RWPE2 (cell line): ENCODE results near the gene SPRED2.
"Not testable (repeated sequence)": the region's sequence is repeated elsewhere in the genome, so short reads cannot be mapped to it uniquely, and the experiment has no call there.

Experiments
- ATAC-seq: fragments of 200-7000 bp; cut with Tn5 transposase; 3 replicates; pipeline ENCODE4 v1.9.1; 2021; ENCODE audit warnings: low read depth
- DNase-seq: peaks from one replicate; pipeline ENCODE4 v3.0.0-alpha.2; 2020; ENCODE audit warnings: low spot score
- H3K27ac ChIP-seq: fragments of 450-650 bp; 2 replicates; pipeline ENCODE4 v1.5.1; 2017; ENCODE audit warnings: mild to moderate bottlenecking; ENCODE audit not compliant: poor library complexity, severe bottlenecking
- H3K27me3 ChIP-seq: fragments of 250-450 bp; sonication (Bioruptor Pico); 2 replicates; pipeline ENCODE4 v1.5.1; 2021; ENCODE audit warnings: mild to moderate bottlenecking, moderate library complexity; ENCODE audit not compliant: insufficient read depth, poor library complexity, severe bottlenecking
- H3K36me3 ChIP-seq: fragments of 250-450 bp; sonication (Bioruptor Pico); 2 replicates; pipeline ENCODE4 v1.5.1; 2020; ENCODE audit warnings: low read depth, mild to moderate bottlenecking, moderate library complexity
- H3K4me1 ChIP-seq: fragments of 250-450 bp; sonication (Bioruptor Pico); 2 replicates; pipeline ENCODE4 v1.5.1; 2021; ENCODE audit warnings: mild to moderate bottlenecking, moderate library complexity; ENCODE audit not compliant: insufficient read depth, poor library complexity, severe bottlenecking
- H3K4me3 ChIP-seq: fragments of 250-450 bp; sonication (Bioruptor Pico); 2 replicates; pipeline ENCODE4 v1.5.1; 2021; ENCODE audit warnings: mild to moderate bottlenecking, moderate library complexity; ENCODE audit not compliant: severe bottlenecking
- H3K9me3 ChIP-seq: fragments of 250-450 bp; sonication (Bioruptor Pico); 2 replicates; pipeline ENCODE4 v1.5.1; 2021; ENCODE audit warnings: mild to moderate bottlenecking, moderate library complexity; ENCODE audit not compliant: severe bottlenecking
- CTCF ChIP-seq: fragments of 450-650 bp; IDR thresholded peaks from one replicate; pipeline ENCODE4 v1.5.1; 2017; ENCODE audit warnings: mild to moderate bottlenecking, moderate library complexity; ENCODE audit not compliant: poor library complexity, severe bottlenecking

SPRED2 gene

GRCh38 chr2:65343386-65343785 is 89.0 kb downstream of the SPRED2 start:
- DNase-seq, result no peak
- Histone ChIP-seq H3K27ac (no peak overlapping the region), H3K4me3 (no peak overlapping the region), H3K27me3 (no peaks in the 10 kb centered on the region), H3K9me3 (no peaks in the 10 kb centered on the region), H3K36me3 (peaks cover 40% of the 10 kb centered on the region), H3K4me1 (no peaks in the 10 kb centered on the region)
- TF ChIP-seq CTCF, result no peak
- no peak for ATAC-seq

- Histone ChIP-seq H3K4me3 (no peak overlapping the region), H3K36me3 (peaks cover 43% of the 10 kb centered on the region), H3K27me3 (no peaks in the 10 kb centered on the region), H3K4me1 (no peaks in the 10 kb centered on the region), H3K9me3 (no peaks in the 10 kb centered on the region), H3K27ac (no peak overlapping the region)
- no peak for ATAC-seq
- TF ChIP-seq CTCF, result no peak
- no peak for DNase-seq
Observed at GRCh38 chr2:65340898-65341681, 91.3 kb downstream of the SPRED2 start.

- Histone ChIP-seq H3K4me1 (no peaks in the 10 kb centered on the region), H3K27ac (no peak overlapping the region), H3K27me3 (no peaks in the 10 kb centered on the region), H3K36me3 (peaks cover 52% of the 10 kb centered on the region), H3K4me3 (no peak overlapping the region), H3K9me3 (no peaks in the 10 kb centered on the region)
- DNase-seq (no peak), ATAC-seq (no peak)
- TF ChIP-seq CTCF, result no peak
Observed at GRCh38 chr2:65339648-65340047, 92.8 kb downstream of the SPRED2 start.

DNA sequence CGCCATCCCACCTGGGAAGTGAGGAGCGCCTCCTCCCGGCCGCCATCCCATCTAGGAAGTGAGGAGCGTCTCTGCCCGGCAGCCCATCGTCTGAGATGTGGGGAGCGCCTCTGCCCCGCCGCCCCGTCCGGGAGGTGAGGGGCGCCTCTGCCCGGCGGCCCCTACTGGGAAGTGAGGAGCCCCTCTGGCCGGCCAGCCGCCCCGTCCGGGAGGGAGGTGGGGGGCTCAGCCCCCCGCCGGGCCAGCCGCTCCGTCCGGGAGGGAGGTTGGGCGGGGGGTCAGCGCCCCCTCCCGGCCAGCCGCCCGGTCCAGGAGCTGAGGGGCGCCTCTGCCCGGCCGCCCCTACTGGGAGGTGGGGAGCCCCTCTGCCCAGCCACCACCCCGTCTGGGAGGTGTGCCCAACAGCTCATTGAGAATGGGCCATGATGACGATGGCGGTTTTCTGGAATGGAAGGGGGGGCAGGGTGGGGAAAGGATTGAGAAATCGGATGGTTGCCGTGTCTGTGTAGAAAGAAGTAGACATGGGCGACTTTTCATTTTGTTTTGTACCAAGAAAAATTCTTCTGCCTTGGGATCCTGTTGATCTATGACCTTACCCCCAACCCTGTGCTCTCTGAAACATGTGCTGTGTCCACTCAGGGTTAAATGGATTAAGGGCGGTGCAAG is 93.4 kb downstream of the SPRED2 start:
- H3K27ac ChIP-seq, DNase-seq, H3K9me3 ChIP-seq, H3K27me3 ChIP-seq, ATAC-seq, H3K4me3 ChIP-seq, H3K4me1 ChIP-seq: not testable (repeated sequence)
- peaks cover 53% of the 10 kb centered on the region for H3K36me3 ChIP-seq

DNA sequence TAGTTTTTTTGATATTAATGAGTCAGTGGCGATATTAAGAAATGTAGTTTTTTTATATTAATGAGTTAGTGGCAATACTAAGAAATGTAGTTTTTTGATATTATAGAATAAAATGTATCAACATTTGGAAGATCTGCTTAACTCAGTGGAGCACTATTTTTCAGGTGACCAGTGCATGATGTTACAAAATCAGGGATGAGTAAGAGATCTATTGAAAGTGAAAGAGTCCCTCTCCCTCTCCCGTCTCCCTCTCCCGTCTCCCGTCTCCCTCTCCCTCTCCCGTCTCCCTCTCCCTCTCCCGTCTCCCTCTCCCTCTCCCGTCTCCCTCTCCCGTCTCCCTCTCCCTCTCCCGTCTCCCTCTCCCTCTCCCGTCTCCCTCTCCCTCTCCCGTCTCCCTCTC is 94.5 kb downstream of the SPRED2 start:
- H3K4me1 ChIP-seq, H3K4me3 ChIP-seq, H3K27ac ChIP-seq, ATAC-seq, H3K9me3 ChIP-seq, DNase-seq, H3K27me3 ChIP-seq: not testable (repeated sequence)
- H3K36me3 ChIP-seq, result peaks cover 58% of the 10 kb centered on the region

DNA sequence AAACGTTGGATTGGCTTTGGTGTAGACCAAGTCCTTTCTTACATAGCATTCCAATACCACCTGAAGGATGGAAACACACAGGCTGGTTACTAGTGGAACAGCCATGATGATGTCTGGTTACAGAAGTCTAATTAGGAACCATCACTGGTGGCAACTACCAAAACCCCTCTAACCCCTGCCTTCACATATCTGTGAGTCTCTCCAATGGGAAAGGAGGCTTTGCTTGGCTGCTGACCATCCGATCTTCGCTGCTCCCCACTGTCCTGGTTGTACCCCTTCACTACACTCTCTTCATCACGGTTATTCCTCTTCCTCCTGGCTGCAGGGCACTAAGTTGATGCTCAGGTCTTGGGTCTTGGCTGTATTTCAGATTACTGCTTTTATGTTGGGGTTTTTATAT is 97.7 kb downstream of the SPRED2 start:
- DNase-seq (no peak), ATAC-seq (no peak)
- H3K27me3 ChIP-seq, result no peaks in the 10 kb centered on the region

More for the DNA sequence above, 97.7 kb downstream of the SPRED2 start:
- peaks cover 11% of the 10 kb centered on the region for H3K4me1 ChIP-seq
- H3K36me3 ChIP-seq, result peaks cover 63% of the 10 kb centered on the region
- TF ChIP-seq CTCF, result no peak
- H3K4me3 ChIP-seq, result no peak overlapping the region
- no peaks in the 10 kb centered on the region for H3K9me3 ChIP-seq
- H3K27ac ChIP-seq, result no peak overlapping the region
